Retinal pigment epithelial cell (primary cell): Measurements from ENCODE around the gene DMP1.

ENCODE experiments used
- DNase-seq: peaks from one replicate; pipeline ENCODE4 v3.0.0-alpha.2; 2010; ENCODE audit warnings: low read depth
- H3K4me3 ChIP-seq: 2 replicates; pipeline ENCODE4 v1.5.1; 2011; ENCODE audit warnings: mild to moderate bottlenecking, low read length, control low read depth, moderate library complexity
- CTCF ChIP-seq: conservative IDR thresholded peaks from 2 replicates; pipeline ENCODE4 v1.5.1; 2011; ENCODE audit warnings: low read depth, low read length, control low read depth, inconsistent platforms

The DMP1 gene

DNA sequence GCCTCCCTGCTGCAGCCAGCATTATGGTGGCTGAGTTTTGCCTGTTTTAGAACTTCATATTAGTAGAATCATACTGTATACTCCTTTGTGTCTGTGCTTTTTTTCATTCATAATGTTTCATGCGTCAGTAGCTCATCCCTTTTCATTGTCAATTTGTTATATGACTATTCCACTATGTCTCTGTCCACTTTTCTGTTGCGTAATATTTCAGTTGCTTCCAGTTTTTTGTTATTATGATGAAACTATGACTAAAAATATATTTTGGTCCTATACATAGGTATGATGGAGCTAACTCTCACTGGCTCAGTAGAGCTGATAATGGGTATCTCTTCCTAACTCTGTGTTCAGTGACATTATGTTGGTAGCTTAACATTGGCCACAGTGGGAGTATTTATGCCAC is 48.3 kb downstream of the DMP1 start:
- no peak overlapping the region for H3K4me3 ChIP-seq
- no peak for TF ChIP-seq CTCF
- no peak for DNase-seq

DNA sequence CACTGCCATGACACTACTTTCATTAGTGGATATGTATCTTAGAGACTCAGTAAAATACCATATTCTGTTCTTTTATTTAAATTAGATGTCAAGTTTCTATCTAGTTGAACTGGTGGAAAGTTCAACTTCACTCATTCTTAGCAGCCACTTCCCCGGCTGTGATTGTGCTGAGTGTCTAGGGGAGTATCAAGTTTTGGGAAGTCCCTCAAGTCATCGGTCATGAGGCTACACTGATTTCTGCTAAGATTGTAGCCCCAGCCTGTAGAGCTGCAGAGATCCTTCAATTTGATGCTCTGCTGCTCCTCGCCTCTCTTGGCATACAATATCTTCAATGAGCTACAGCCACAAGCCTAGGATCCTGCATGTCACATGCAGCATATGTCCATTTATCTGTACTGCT is 53.9 kb downstream of the DMP1 start:
- no peak for DNase-seq
- H3K4me3 ChIP-seq: no peak overlapping the region
- TF ChIP-seq CTCF: no peak

- no peak for DNase-seq
- H3K4me3 ChIP-seq: no peak overlapping the region
Observed at GRCh38 chr4:87707279-87707918, 57.3 kb downstream of the DMP1 start.

More at GRCh38 chr4:87707279-87707918, 57.3 kb downstream of the DMP1 start:
- no peak for TF ChIP-seq CTCF
